ENCODE data around the gene TIAM1.

GRCh38 chr21:31205412-31205811 is 138.6 kb downstream of the TIAM1 start:
- no peak for TF ChIP-seq CTCF (IDR thresholded peaks at IDR 0.05)
- TF ChIP-seq POLR2A (IDR thresholded peaks at IDR 0.05) = no peak

Measured in prostate gland (tissue), 2 donors.